Putamen (tissue), 1 donor: ENCODE measurements around the gene ICAM1.

ENCODE experiments used
- DNase-seq: peaks from one replicate; pipeline ENCODE4 v3.0.0-alpha.2; 2016; ENCODE audit warnings: low spot score

Gene ICAM1

GRCh38 chr19:10321874-10322835 is 51.2 kb downstream of the ICAM1 start:
- no peak for DNase-seq

GRCh38 chr19:10325732-10326131 is 54.8 kb downstream of the ICAM1 start:
- DNase-seq: no peak

GRCh38 chr19:10327793-10328192 is 56.9 kb downstream of the ICAM1 start:
- DNase-seq: no peak

GRCh38 chr19:10328558-10329429 is 57.9 kb downstream of the ICAM1 start:
- DNase-seq: no peak

- no peak for DNase-seq
These were observed 58.6 kb downstream of the ICAM1 start for GRCh38 chr19:10329555-10329954.

GRCh38 chr19:10332158-10332964 is 61.4 kb downstream of the ICAM1 start:
- DNase-seq: no peak

GRCh38 chr19:10332965-10333757 is 62.2 kb downstream of the ICAM1 start, which contains the start of gene RAVER1:
Gene RAVER1, minus strand, starts transcription at chr19:10333529. Its CDS starts 22 bp downstream, at chr19:10333507.
- peak; percentile 97 for DNase-seq

GRCh38 chr19:10333758-10334587 is 63.1 kb downstream of the ICAM1 start:
- no peak for DNase-seq

GRCh38 chr19:10334588-10335351 is 63.9 kb downstream of the ICAM1 start:
- peak; percentile 74 for DNase-seq

GRCh38 chr19:10335352-10335985 is 64.5 kb downstream of the ICAM1 start:
- no peak for DNase-seq
